ENCODE measurements around the gene DSCAML1.

The DSCAML1 gene

DNA sequence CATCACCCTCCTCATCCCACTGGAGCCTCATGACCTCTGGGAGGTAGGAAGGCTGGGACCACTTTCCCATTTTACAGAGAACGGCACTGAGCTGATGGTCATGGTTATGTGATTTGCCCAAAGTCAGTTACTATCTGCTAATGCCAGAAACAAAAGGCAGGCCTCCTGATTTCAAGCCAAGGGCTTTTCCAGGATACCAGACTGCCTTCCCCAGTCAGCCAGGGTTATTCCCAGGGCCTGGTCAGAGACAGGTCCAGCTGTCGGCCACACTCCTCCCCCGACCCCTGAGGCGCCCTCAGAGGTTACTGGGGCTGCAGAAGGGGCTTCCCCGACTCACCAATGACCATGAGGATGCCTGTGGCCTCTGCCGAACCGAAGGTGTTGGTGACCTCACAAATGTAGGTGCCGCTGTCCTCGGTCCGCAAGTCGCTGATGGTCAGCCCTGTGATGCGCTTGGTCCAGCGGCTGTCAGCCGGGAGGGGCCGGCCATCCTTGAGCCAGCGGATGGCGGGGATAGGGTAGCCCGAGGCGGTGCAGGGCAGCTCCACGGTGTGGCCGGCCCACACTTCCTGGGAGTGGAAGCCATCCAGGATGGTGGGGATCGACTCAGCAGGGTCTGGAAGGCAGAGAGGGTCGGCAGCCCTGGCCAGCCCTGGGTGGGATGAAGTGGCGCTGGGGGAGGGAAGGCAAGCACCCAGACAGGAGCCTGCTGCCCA lies 272.4 kb downstream of the DSCAML1 start:
- H3K9me3 ChIP-seq (ENCODE audit: control extremely low read depth in 1 of 5, control insufficient read depth in 4 of 5, insufficient read depth in 2 of 5, low read depth in 1 of 5, low read length in 4 of 5): no peaks in the 10 kb centered on the region
- H3K27me3 ChIP-seq (replicated peaks in 2 of 5; ENCODE audit: control insufficient read depth in 4 of 5, insufficient read depth in 5 of 5, low read length in 4 of 5): no peaks in the 10 kb centered on the region
- H3K4me1 ChIP-seq (ENCODE audit: control extremely low read depth in 1 of 4, control insufficient read depth in 4 of 4, insufficient read depth in 4 of 4, low read length in 3 of 4): peaks cover 0 to 7% (median 4%) of the 10 kb centered on the region in 4 experiments
- H3K4me3 ChIP-seq (ENCODE audit: control insufficient read depth in 1 of 7, extremely low read depth in 1 of 7, insufficient read depth in 4 of 7, low read depth in 2 of 7, low read length in 6 of 7): no peak overlapping the region
- ChIA-PET CTCF (no interaction called here), POLR2A (no interaction called here)
- DNase-seq: no peak
- no peaks in the 10 kb centered on the region for H3K36me3 ChIP-seq (ENCODE audit: control insufficient read depth in 4 of 4, insufficient read depth in 4 of 4, low read length in 3 of 4)
- WGBS (ENCODE audit: insufficient coverage): 96% methylated on average over 24 of the region's 24 CpGs
- no peak overlapping the region for H3K27ac ChIP-seq (ENCODE audit: insufficient read depth in 1 of 2, low read depth in 1 of 2, low read length in 2 of 2, poor library complexity in 1 of 2, severe bottlenecking in 2 of 2)

DNA sequence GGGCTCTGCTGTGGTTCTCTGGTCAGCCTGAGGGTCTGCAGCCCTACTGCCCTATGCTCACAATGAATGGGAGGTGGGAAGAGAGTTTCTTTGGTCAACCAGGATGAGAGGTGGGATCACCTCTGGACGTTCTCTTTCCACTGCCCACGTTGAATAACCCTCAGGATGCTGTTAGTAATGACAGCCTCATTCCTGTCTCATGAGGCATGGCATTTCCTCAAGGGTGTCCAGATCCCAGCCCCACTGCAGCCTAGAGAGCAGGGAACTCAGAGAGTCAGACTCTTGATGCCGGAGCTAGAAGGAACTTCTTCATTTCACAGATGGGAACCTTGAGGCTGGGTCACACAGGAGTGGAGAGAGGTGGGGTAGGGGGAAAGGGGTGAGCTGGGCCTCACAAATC lies 273.3 kb downstream of the DSCAML1 start:
- Histone ChIP-seq H3K9me3 (ENCODE audit: control extremely low read depth in 1 of 5, control insufficient read depth in 4 of 5, insufficient read depth in 2 of 5, low read depth in 1 of 5, low read length in 4 of 5) (no peaks in the 10 kb centered on the region), H3K36me3 (ENCODE audit: control insufficient read depth in 4 of 4, insufficient read depth in 4 of 4, low read length in 3 of 4) (no peaks in the 10 kb centered on the region), H3K4me3 (ENCODE audit: control insufficient read depth in 1 of 7, extremely low read depth in 1 of 7, insufficient read depth in 4 of 7, low read depth in 2 of 7, low read length in 6 of 7) (no peak overlapping the region), H3K27ac (ENCODE audit: insufficient read depth in 1 of 2, low read depth in 1 of 2, low read length in 2 of 2, poor library complexity in 1 of 2, severe bottlenecking in 2 of 2) (no peak overlapping the region), H3K4me1 (ENCODE audit: control extremely low read depth in 1 of 4, control insufficient read depth in 4 of 4, insufficient read depth in 4 of 4, low read length in 3 of 4) (peaks cover 0 to 3% (median 0%) of the 10 kb centered on the region in 4 experiments), H3K27me3 (replicated peaks in 2 of 5; ENCODE audit: control insufficient read depth in 4 of 5, insufficient read depth in 5 of 5, low read length in 4 of 5) (no peaks in the 10 kb centered on the region)
- POLR2A ChIA-PET: no interaction called here
- 96% methylated on average over 3 of the region's 3 CpGs for WGBS (ENCODE audit: insufficient coverage)
- no peak for DNase-seq
- CTCF ChIA-PET: no interaction called here

DNA sequence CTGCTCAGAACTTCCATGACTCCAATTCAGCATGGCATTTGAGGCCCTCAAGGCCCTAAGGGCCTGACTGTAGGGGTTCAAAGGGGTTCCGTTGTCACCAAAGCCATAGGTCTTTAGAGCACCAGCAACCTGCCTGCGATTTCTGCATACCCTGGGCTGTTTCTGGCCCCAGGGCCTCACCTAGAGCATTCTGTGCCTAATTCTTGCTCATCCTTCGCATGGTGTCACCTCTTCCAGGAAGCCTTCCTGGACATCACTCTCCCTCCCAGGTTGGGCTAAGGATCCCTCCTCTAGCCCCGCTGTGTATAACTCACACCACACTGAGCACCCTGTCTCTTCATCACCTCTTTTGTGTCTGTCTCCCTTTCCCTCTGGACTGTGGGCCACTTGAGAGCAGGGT lies 275.0 kb downstream of the DSCAML1 start:
- CTCF ChIA-PET: no interaction called here
- H3K4me3 ChIP-seq (ENCODE audit: control insufficient read depth in 1 of 7, extremely low read depth in 1 of 7, insufficient read depth in 4 of 7, low read depth in 2 of 7, low read length in 6 of 7): no peak overlapping the region
- DNase-seq: no peak
- POLR2A ChIA-PET: no interaction called here
- H3K27ac ChIP-seq (ENCODE audit: insufficient read depth in 1 of 2, low read depth in 1 of 2, low read length in 2 of 2, poor library complexity in 1 of 2, severe bottlenecking in 2 of 2): no peak overlapping the region
- no peaks in the 10 kb centered on the region for H3K4me1 ChIP-seq (ENCODE audit: control extremely low read depth in 1 of 4, control insufficient read depth in 4 of 4, insufficient read depth in 4 of 4, low read length in 3 of 4)
- H3K36me3 ChIP-seq (ENCODE audit: control insufficient read depth in 4 of 4, insufficient read depth in 4 of 4, low read length in 3 of 4): no peaks in the 10 kb centered on the region
- H3K27me3 ChIP-seq (replicated peaks in 2 of 5; ENCODE audit: control insufficient read depth in 4 of 5, insufficient read depth in 5 of 5, low read length in 4 of 5): no peaks in the 10 kb centered on the region
- WGBS (ENCODE audit: insufficient coverage): 94% methylated on average over 4 of the region's 4 CpGs
- no peaks in the 10 kb centered on the region for H3K9me3 ChIP-seq (ENCODE audit: control extremely low read depth in 1 of 5, control insufficient read depth in 4 of 5, insufficient read depth in 2 of 5, low read depth in 1 of 5, low read length in 4 of 5)

DNA sequence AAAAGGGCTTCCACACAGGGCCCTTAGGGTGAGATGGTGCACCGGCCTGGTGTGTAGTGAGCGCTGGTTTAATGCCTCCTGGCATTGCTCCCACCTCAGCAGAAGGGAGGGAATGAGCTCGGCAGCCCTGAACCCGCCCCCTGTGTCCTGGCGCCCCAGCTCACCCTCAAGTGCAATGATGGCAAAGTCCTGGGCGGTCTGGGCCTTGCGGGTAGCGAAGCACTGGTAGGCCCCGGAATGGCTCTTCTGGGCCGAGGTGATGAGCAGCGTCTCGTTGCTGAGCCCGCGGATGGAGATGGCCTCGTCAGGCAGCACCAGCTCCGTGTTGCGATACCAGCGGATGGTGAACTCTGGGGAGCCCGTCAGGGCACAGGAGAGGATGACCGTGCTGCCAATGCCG lies 276.1 kb downstream of the DSCAML1 start:
- CTCF ChIA-PET: interaction anchor here (0.6 kb wide), 1 partner anchor 885 kb away, joined by 3 read pairs; no protein-coding TSS in a partner anchor
- H3K4me3 ChIP-seq (ENCODE audit: control insufficient read depth in 1 of 7, extremely low read depth in 1 of 7, insufficient read depth in 4 of 7, low read depth in 2 of 7, low read length in 6 of 7): no peak overlapping the region

DNA sequence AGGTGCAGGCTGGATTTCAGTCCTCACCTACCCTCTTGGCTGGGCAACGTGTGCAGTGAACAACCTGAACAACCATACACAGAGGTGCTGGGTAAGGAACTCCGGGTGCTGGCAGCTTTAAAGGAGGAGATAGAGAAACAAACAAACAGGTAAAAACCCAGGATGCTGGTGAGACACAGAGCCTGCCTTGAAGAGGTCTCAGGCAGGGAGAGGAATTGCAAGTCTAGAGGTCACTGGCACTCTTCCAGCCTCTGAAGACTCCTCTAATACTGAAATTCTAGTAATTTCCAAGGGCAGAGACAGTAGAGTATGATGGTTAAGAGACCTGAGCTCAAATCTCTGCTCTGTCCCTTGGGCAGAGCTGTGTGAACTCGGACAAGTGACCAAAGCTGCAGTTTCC lies 276.8 kb downstream of the DSCAML1 start:
- H3K27ac ChIP-seq (ENCODE audit: insufficient read depth in 1 of 2, low read depth in 1 of 2, low read length in 2 of 2, poor library complexity in 1 of 2, severe bottlenecking in 2 of 2): no peak overlapping the region
- no peaks in the 10 kb centered on the region for H3K9me3 ChIP-seq (ENCODE audit: control extremely low read depth in 1 of 5, control insufficient read depth in 4 of 5, insufficient read depth in 2 of 5, low read depth in 1 of 5, low read length in 4 of 5)
- 90% methylated on average over 2 of the region's 3 CpGs for WGBS (ENCODE audit: insufficient coverage)
- no peaks in the 10 kb centered on the region for H3K27me3 ChIP-seq (replicated peaks in 2 of 5; ENCODE audit: control insufficient read depth in 4 of 5, insufficient read depth in 5 of 5, low read length in 4 of 5)
- H3K36me3 ChIP-seq (ENCODE audit: control insufficient read depth in 4 of 4, insufficient read depth in 4 of 4, low read length in 3 of 4): no peaks in the 10 kb centered on the region
- H3K4me3 ChIP-seq (ENCODE audit: control insufficient read depth in 1 of 7, extremely low read depth in 1 of 7, insufficient read depth in 4 of 7, low read depth in 2 of 7, low read length in 6 of 7): no peak overlapping the region
- H3K4me1 ChIP-seq (ENCODE audit: control extremely low read depth in 1 of 4, control insufficient read depth in 4 of 4, insufficient read depth in 4 of 4, low read length in 3 of 4): no peaks in the 10 kb centered on the region
- CTCF ChIA-PET: no interaction called here
- POLR2A ChIA-PET: no interaction called here
- DNase-seq: no peak

More for the DNA sequence above, 276.1 kb downstream of the DSCAML1 start:
- no peak overlapping the region for H3K27ac ChIP-seq (ENCODE audit: insufficient read depth in 1 of 2, low read depth in 1 of 2, low read length in 2 of 2, poor library complexity in 1 of 2, severe bottlenecking in 2 of 2)
- H3K27me3 ChIP-seq (replicated peaks in 2 of 5; ENCODE audit: control insufficient read depth in 4 of 5, insufficient read depth in 5 of 5, low read length in 4 of 5): no peaks in the 10 kb centered on the region
- no peaks in the 10 kb centered on the region for H3K9me3 ChIP-seq (ENCODE audit: control extremely low read depth in 1 of 5, control insufficient read depth in 4 of 5, insufficient read depth in 2 of 5, low read depth in 1 of 5, low read length in 4 of 5)
- no peaks in the 10 kb centered on the region for H3K36me3 ChIP-seq (ENCODE audit: control insufficient read depth in 4 of 4, insufficient read depth in 4 of 4, low read length in 3 of 4)
- WGBS (ENCODE audit: insufficient coverage): 96% methylated on average over 18 of the region's 21 CpGs
- no peak for DNase-seq
- no peaks in the 10 kb centered on the region for H3K4me1 ChIP-seq (ENCODE audit: control extremely low read depth in 1 of 4, control insufficient read depth in 4 of 4, insufficient read depth in 4 of 4, low read length in 3 of 4)
- POLR2A ChIA-PET: no interaction called here

DNA sequence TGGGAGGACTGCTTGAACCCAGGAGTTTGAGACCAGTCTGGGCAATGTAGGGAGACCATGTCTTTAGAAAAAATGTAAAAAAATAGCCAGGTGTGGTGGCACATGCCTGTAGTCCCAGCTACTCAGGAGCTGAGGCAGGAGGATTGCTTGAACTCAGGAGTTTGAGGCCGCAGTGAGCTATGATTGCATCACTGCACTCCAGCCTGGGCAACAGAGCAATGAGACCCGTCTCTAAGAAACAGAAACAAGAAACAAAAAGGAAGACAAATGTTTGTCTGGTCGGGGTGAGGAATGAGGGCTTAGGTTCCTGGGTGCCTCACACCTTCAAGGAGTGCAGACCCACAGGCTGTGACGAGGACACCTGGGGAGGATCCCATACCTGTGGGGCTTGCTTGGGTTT lies 277.4 kb downstream of the DSCAML1 start:
- ChIA-PET POLR2A (no interaction called here), CTCF (no interaction called here)
- Histone ChIP-seq H3K27me3 (replicated peaks in 2 of 5; ENCODE audit: control insufficient read depth in 4 of 5, insufficient read depth in 5 of 5, low read length in 4 of 5) (no peaks in the 10 kb centered on the region), H3K4me3 (ENCODE audit: control insufficient read depth in 1 of 7, extremely low read depth in 1 of 7, insufficient read depth in 4 of 7, low read depth in 2 of 7, low read length in 6 of 7) (no peak overlapping the region), H3K9me3 (ENCODE audit: control extremely low read depth in 1 of 5, control insufficient read depth in 4 of 5, insufficient read depth in 2 of 5, low read depth in 1 of 5, low read length in 4 of 5) (no peaks in the 10 kb centered on the region), H3K36me3 (ENCODE audit: control insufficient read depth in 4 of 4, insufficient read depth in 4 of 4, low read length in 3 of 4) (no peaks in the 10 kb centered on the region), H3K4me1 (ENCODE audit: control extremely low read depth in 1 of 4, control insufficient read depth in 4 of 4, insufficient read depth in 4 of 4, low read length in 3 of 4) (no peaks in the 10 kb centered on the region), H3K27ac (ENCODE audit: insufficient read depth in 1 of 2, low read depth in 1 of 2, low read length in 2 of 2, poor library complexity in 1 of 2, severe bottlenecking in 2 of 2) (no peak overlapping the region)
- 100% methylated on average over 2 of the region's 4 CpGs for WGBS (ENCODE audit: insufficient coverage)
- no peak for DNase-seq

DNA sequence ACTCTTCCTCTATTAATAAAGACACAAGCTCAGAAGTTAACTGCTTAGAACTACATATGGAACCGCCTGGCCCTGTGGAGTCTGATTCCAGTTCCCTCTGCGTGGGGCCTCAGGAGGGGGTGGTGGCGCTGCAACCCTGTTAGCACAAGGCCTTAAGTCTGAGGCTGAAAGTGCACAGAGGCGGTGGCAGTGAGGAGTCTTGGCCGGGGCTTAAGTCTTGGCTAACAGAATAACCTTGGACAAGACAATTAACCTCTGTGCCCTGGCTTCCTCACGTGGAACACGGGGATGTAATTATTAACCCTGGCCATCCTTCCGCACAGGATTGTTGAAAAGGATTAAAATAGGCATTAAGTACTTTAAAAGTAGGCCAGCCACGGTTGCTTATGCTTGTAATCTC lies 277.8 kb downstream of the DSCAML1 start:
- Histone ChIP-seq H3K4me3 (ENCODE audit: control insufficient read depth in 1 of 7, extremely low read depth in 1 of 7, insufficient read depth in 4 of 7, low read depth in 2 of 7, low read length in 6 of 7) (no peak overlapping the region), H3K9me3 (ENCODE audit: control extremely low read depth in 1 of 5, control insufficient read depth in 4 of 5, insufficient read depth in 2 of 5, low read depth in 1 of 5, low read length in 4 of 5) (no peaks in the 10 kb centered on the region), H3K4me1 (ENCODE audit: control extremely low read depth in 1 of 4, control insufficient read depth in 4 of 4, insufficient read depth in 4 of 4, low read length in 3 of 4) (no peaks in the 10 kb centered on the region), H3K27ac (ENCODE audit: insufficient read depth in 1 of 2, low read depth in 1 of 2, low read length in 2 of 2, poor library complexity in 1 of 2, severe bottlenecking in 2 of 2) (no peak overlapping the region), H3K27me3 (replicated peaks in 2 of 5; ENCODE audit: control insufficient read depth in 4 of 5, insufficient read depth in 5 of 5, low read length in 4 of 5) (no peaks in the 10 kb centered on the region), H3K36me3 (ENCODE audit: control insufficient read depth in 4 of 4, insufficient read depth in 4 of 4, low read length in 3 of 4) (no peaks in the 10 kb centered on the region)
- ChIA-PET CTCF (no interaction called here), POLR2A (no interaction called here)
- DNase-seq: no peak
- 93% methylated on average over 9 of the region's 9 CpGs for WGBS (ENCODE audit: insufficient coverage)

Data from common myeloid progenitor, CD34-positive (primary cell).